B cell (primary cell): ENCODE results near the gene CLCNKB. TPM values are rescaled to one million over a fixed set of nuclear protein-coding genes. Genes with fewer than 3 reads are reported as not detected.
"Not testable (repeated sequence)": the region's sequence is repeated elsewhere in the genome, so short reads cannot be mapped to it uniquely, and the experiment has no call there.

Source experiments
- ATAC-seq: fragments of 200-7000 bp; cut with Tn5 transposase; one replicate; pipeline ENCODE4 v1.10.0; 2021; ENCODE audit warnings: low read depth, mild to moderate bottlenecking, moderate number of reproducible peaks, moderate library complexity
- CTCF ChIA-PET: fragments of 350-600 bp; sonication (Branson Sonifier 250); formaldehyde crosslinking; loops from one replicate; lab custom pipeline; 2021; ENCODE audit warnings: antibody characterized with exemption, inconsistent platforms; lab: Charles Lee
- POLR2A ChIA-PET: fragments of 350-600 bp; sonication (Branson Sonifier 250); formaldehyde crosslinking; loops from one replicate; lab custom pipeline; 2021; ENCODE audit warnings: antibody characterized with exemption; lab: Charles Lee
- DNase-seq: peaks from one replicate; pipeline ENCODE4 v3.0.0; 2013
- H2AFZ ChIP-seq: 2 replicates; pipeline ENCODE4 v1.6.1; 2012; ENCODE audit warnings: mild to moderate bottlenecking, low read depth, low read length; ENCODE audit not compliant: insufficient read depth, poor library complexity, severe bottlenecking
- H3K27ac ChIP-seq, 2 donors: 1 replicate in 1 of 2; 2 replicates in 1 of 2; pipeline ENCODE4 v1.5.1; 2012 to 2013; ENCODE audit warnings: low read length in 2 of 2, mild to moderate bottlenecking in 2 of 2, moderate library complexity in 1 of 2
- H3K27me3 ChIP-seq, 4 experiments: fragments of 200-600 bp in 1 of 4; sonication (generic) in 1 of 4; replicated peaks in 1 of 4; 1 replicate in 2 of 4; 2 replicates in 2 of 4; pipeline versions ENCODE4 v1.6.1 to v1.7.0; 2013 to 2016; ENCODE audit warnings: low read length in 3 of 4, mild to moderate bottlenecking in 2 of 4, mixed read lengths in 1 of 4, moderate library complexity in 1 of 4; ENCODE audit not compliant: insufficient read depth in 4 of 4, control insufficient read depth in 3 of 4; ENCODE audit errors: control extremely low read depth in 1 of 4
- H3K36me3 ChIP-seq, 2 experiments: replicated peaks in 1 of 2; 1 replicate in 1 of 2; 2 replicates in 1 of 2; pipeline versions ENCODE4 v1.6.1 to v1.7.1; 2013; ENCODE audit warnings: low read length in 1 of 2; ENCODE audit not compliant: insufficient read depth in 2 of 2, control insufficient read depth in 1 of 2; ENCODE audit errors: control extremely low read depth in 1 of 2, extremely low read depth in 1 of 2
- H3K4me1 ChIP-seq, 2 donors: fragments of 200-600 bp in 1 of 2; sonication (generic) in 1 of 2; 1 replicate in 1 of 2; 2 replicates in 1 of 2; pipeline versions ENCODE4 v1.5.1 to v1.6.1; 2013 to 2017; ENCODE audit warnings: low read length in 2 of 2; ENCODE audit not compliant: control insufficient read depth in 2 of 2, insufficient read depth in 2 of 2
- H3K4me2 ChIP-seq: replicated peaks from 2 replicates; pipeline ENCODE3; 2012; ENCODE audit warnings: mild to moderate bottlenecking, low read depth, low read length; ENCODE audit not compliant: poor library complexity, severe bottlenecking
- H3K4me3 ChIP-seq, 5 experiments: fragments of 200-600 bp in 1 of 5; sonication (generic) in 1 of 5; 1 replicate in 3 of 5; 2 replicates in 2 of 5; pipeline versions ENCODE4 v1.5.1 to v1.7.0; 2011 to 2016; ENCODE audit warnings: low read length in 4 of 5, mild to moderate bottlenecking in 4 of 5, low read depth in 2 of 5, control low read depth in 1 of 5, moderate library complexity in 1 of 5; ENCODE audit not compliant: insufficient read depth in 1 of 5; ENCODE audit errors: control extremely low read depth in 1 of 5, extremely low read depth in 1 of 5
- H3K79me2 ChIP-seq: fragments of 200-600 bp; sonication (generic); one replicate; pipeline ENCODE4 v1.6.0; 2016; ENCODE audit warnings: low read length; ENCODE audit not compliant: control insufficient read depth, insufficient read depth
- H3K9ac ChIP-seq: fragments of 200-600 bp; sonication (generic); 2 replicates; pipeline ENCODE4 v1.6.1; 2017; ENCODE audit warnings: mild to moderate bottlenecking, low read length, moderate library complexity
- H3K9me3 ChIP-seq, 3 donors: one replicate each; pipeline versions ENCODE4 v1.6.1 to v1.7.1; 2013; ENCODE audit warnings: low read length in 2 of 3; ENCODE audit not compliant: control insufficient read depth in 2 of 3, insufficient read depth in 1 of 3; ENCODE audit errors: control extremely low read depth in 1 of 3
- H4K20me1 ChIP-seq: 2 replicates; pipeline ENCODE4 v1.6.0; 2012; ENCODE audit warnings: mild to moderate bottlenecking, low read length; ENCODE audit not compliant: insufficient read depth, control insufficient read depth, poor library complexity, severe bottlenecking
- H3K27ac Mint-ChIP-seq: one replicate; pipeline ENCODE4 v1.8.0; 2021; ENCODE audit warnings: mixed read lengths
- H3K27me3 Mint-ChIP-seq: one replicate; pipeline ENCODE4 v1.8.0; 2021; ENCODE audit warnings: mixed read lengths
- H3K4me1 Mint-ChIP-seq: one replicate; pipeline ENCODE4 v1.8.0; 2021; ENCODE audit warnings: mixed read lengths
- H3K4me3 Mint-ChIP-seq: one replicate; pipeline ENCODE4 v1.8.0; 2021; ENCODE audit warnings: mixed read lengths
- H3K9me3 Mint-ChIP-seq: one replicate; pipeline ENCODE4 v1.8.0; 2022; ENCODE audit warnings: mixed read lengths; ENCODE audit not compliant: insufficient read depth
- CTCF ChIP-seq: fragments of 200-600 bp; IDR thresholded peaks from one replicate; pipeline ENCODE4 v1.8.0; 2022; ENCODE audit warnings: antibody characterized with exemption, mild to moderate bottlenecking
- EZH2 ChIP-seq: IDR thresholded peaks from 2 replicates; pipeline ENCODE4 v1.6.1; 2012; ENCODE audit warnings: borderline replicate concordance, low read depth, mild to moderate bottlenecking, moderate library complexity, low read length; ENCODE audit not compliant: insufficient read depth, poor library complexity, severe bottlenecking
- WGBS: methylation state at CpG from one replicate; pipeline ENCODE4 v1.1.5; 2013; ENCODE audit warnings: missing lambda C conversion rate; ENCODE audit not compliant: insufficient coverage; 5-methylcytosine and 5-hydroxymethylcytosine counted together
- intact Hi-C: fragments of 100-400 bp; cut with micrococcal nuclease; formaldehyde crosslinking; loops from one replicate; pipeline ENCODE4 v1.10.0; 2022
- polyA plus RNA-seq: library from polyadenylated mRNA; depleted of rRNA; stranded (reverse); fragments of >200 nt; gene quantifications from 2 replicates; pipeline ENCODE4 v1.2.3, GENCODE V29; 2012
- total RNA-seq, 2 donors: library from RNA; stranded (reverse); fragments of 120-200 nt in 1 of 2; gene quantifications; 1 replicate in 1 of 2; 2 replicates in 1 of 2; pipeline versions ENCODE4 v1.2.3 to v1.2.4, GENCODE V29; 2013 to 2022

Gene CLCNKB
- total and polyA plus RNA-seq, 2 donors (not counting 1 experiment from before 2014, with no cell fraction given), result not detected

GRCh38 chr1:16050328-16050727, 6.7 kb downstream of the CLCNKB start:
- no peak for ATAC-seq
- no peaks in the 10 kb centered on the region for H4K20me1 ChIP-seq
- H3K4me1 ChIP-seq, result peaks cover 7 to 8% of the 10 kb centered on the region in 2 donors
- no peaks in the 10 kb centered on the region for H3K9me3 ChIP-seq
- no peak overlapping the region for H3K9ac ChIP-seq
- WGBS, result no CpG with 5 or more reads among the region's 7 CpGs
- H3K4me3 Mint-ChIP-seq, result no peak overlapping the region
- intact Hi-C loops, result loop anchor here (1.0 kb wide), 1 partner anchor 9 kb away; no protein-coding TSS in a partner anchor
- CTCF ChIA-PET, result interaction anchor here (0.9 kb wide), 1 partner anchor 235 kb away, joined by 3 read pairs; no protein-coding TSS in a partner anchor
- no peak overlapping the region for H2AFZ ChIP-seq
- no peaks in the 10 kb centered on the region for H3K9me3 Mint-ChIP-seq
- no peak overlapping the region for H3K27ac ChIP-seq
- TF ChIP-seq CTCF, result no peak
- TF ChIP-seq EZH2, result no peak
- no peak for DNase-seq
- peaks cover 0 to 12% (median 0%) of the 10 kb centered on the region in 4 experiments for H3K27me3 ChIP-seq
- H3K36me3 ChIP-seq, result no peaks in the 10 kb centered on the region
- peaks cover 10% of the 10 kb centered on the region for H3K27me3 Mint-ChIP-seq
- H3K27ac Mint-ChIP-seq, result no peak overlapping the region
- H3K4me3 ChIP-seq, result no peak overlapping the region
- POLR2A ChIA-PET, result no interaction called here
- H3K79me2 ChIP-seq, result no peaks in the 10 kb centered on the region
- peaks cover 7% of the 10 kb centered on the region for H3K4me1 Mint-ChIP-seq
- no peak overlapping the region for H3K4me2 ChIP-seq

GRCh38 chr1:16051039-16051438, 7.5 kb downstream of the CLCNKB start:
- Histone ChIP-seq H3K79me2 (no peaks in the 10 kb centered on the region), H3K27me3 (peaks cover 0 to 12% (median 0%) of the 10 kb centered on the region in 4 experiments), H3K4me3 (no peak overlapping the region), H4K20me1 (no peaks in the 10 kb centered on the region), H3K9me3 (no peaks in the 10 kb centered on the region), H3K4me1 (peaks cover 11 to 13% of the 10 kb centered on the region in 2 donors), H3K27ac (no peak overlapping the region), H2AFZ (no peak overlapping the region), H3K4me2 (no peak overlapping the region), H3K36me3 (no peaks in the 10 kb centered on the region), H3K9ac (no peak overlapping the region)
- ChIA-PET CTCF (interaction anchor here (0.6 kb wide), 1 partner anchor 288 kb away, joined by 3 read pairs; no protein-coding TSS in a partner anchor), POLR2A (no interaction called here)
- intact Hi-C loops, result no loop called here
- no peak for DNase-seq
- 86% methylated on average over 2 of the region's 3 CpGs for WGBS
- no peak overlapping the region for H3K4me3 Mint-ChIP-seq
- TF ChIP-seq CTCF (no peak), EZH2 (no peak)
- no peak for ATAC-seq
- peaks cover 10% of the 10 kb centered on the region for H3K27me3 Mint-ChIP-seq
- no peaks in the 10 kb centered on the region for H3K9me3 Mint-ChIP-seq
- no peak overlapping the region for H3K27ac Mint-ChIP-seq
- peaks cover 11% of the 10 kb centered on the region for H3K4me1 Mint-ChIP-seq

GRCh38 chr1:16051949-16052348, 8.4 kb downstream of the CLCNKB start:
- POLR2A ChIA-PET, intact Hi-C loops, DNase-seq, H3K4me3 ChIP-seq, H3K79me2 ChIP-seq, H3K27ac Mint-ChIP-seq, H3K9me3 Mint-ChIP-seq, H3K27ac ChIP-seq, H4K20me1 ChIP-seq, H2AFZ ChIP-seq, ATAC-seq, H3K4me3 Mint-ChIP-seq, H3K36me3 ChIP-seq, CTCF ChIA-PET, H3K4me2 ChIP-seq, H3K9ac ChIP-seq, H3K9me3 ChIP-seq: not testable (repeated sequence)
- Mint-ChIP-seq H3K4me1 (peaks cover 13% of the 10 kb centered on the region), H3K27me3 (peaks cover 13% of the 10 kb centered on the region)
- 94% methylated on average over 8 of the region's 12 CpGs for WGBS
- peaks cover 0 to 12% (median 0%) of the 10 kb centered on the region in 4 experiments for H3K27me3 ChIP-seq
- H3K4me1 ChIP-seq, result peaks cover 11 to 13% of the 10 kb centered on the region in 2 donors
